ENCODE measurements around the gene MYL5. TPM values are rescaled to one million over a fixed set of nuclear protein-coding genes. Genes with fewer than 3 reads are reported as not detected.

MYL5 gene
- total RNA-seq, 1 experiment from 2014 or later: 18.0 TPM

GRCh38 chr4:660401-660800 is 13.9 kb upstream of the MYL5 start:
- no peak overlapping the region for H3K4me2 ChIP-seq (ENCODE audit: insufficient read depth, insufficient read length, low read length)
- H3K4me1 Mint-ChIP-seq: no peaks in the 10 kb centered on the region; a peak in 1 of 4 replicates
- peaks cover 0 to 2% (median 0%) of the 10 kb centered on the region in 3 experiments; a peak in 4 of 7 replicates for H3K36me3 Mint-ChIP-seq (ENCODE audit: insufficient read depth in 1 of 3, low read depth in 3 of 3)
- H3K79me1 ChIP-seq (ENCODE audit: insufficient read depth, low read depth, low read length, poor library complexity, severe bottlenecking): no peaks in the 10 kb centered on the region
- no peak overlapping the region for H2BK5ac ChIP-seq (ENCODE audit: insufficient read length, low read length)
- H2BK15ac ChIP-seq (ENCODE audit: low read depth, low read length): no peak overlapping the region
- H3K27me3 ChIP-seq (ENCODE audit: insufficient read depth, low read length): no peaks in the 10 kb centered on the region
- no peak overlapping the region for H3K18ac ChIP-seq (ENCODE audit: insufficient read length, low read depth, low read length)
- H3K27ac ChIP-seq (ENCODE audit: insufficient read length, low read depth, low read length): no peak overlapping the region
- peak; percentile 16 for DNase-seq
- no peak overlapping the region for H2AFZ ChIP-seq (ENCODE audit: low read length)
- TF ChIP-seq CTCF (conservative IDR thresholded peaks at IDR 0.05): no peak
- no peak overlapping the region for H3K4ac ChIP-seq (ENCODE audit: low read depth, low read length)
- no peak overlapping the region for H2BK120ac ChIP-seq (ENCODE audit: low read depth, low read length, poor library complexity, severe bottlenecking)
- no peak overlapping the region for H4K5ac ChIP-seq (ENCODE audit: insufficient read length, low read depth, low read length)
- no peak overlapping the region for H3T11ph ChIP-seq (ENCODE audit: low read length)
- no peak overlapping the region for H3K9ac ChIP-seq (ENCODE audit: extremely low read depth, insufficient read length, low read length)
- no peak overlapping the region for H2AK5ac ChIP-seq (ENCODE audit: insufficient read length, low read length)
- no peak overlapping the region for H3K4me3 Mint-ChIP-seq
- H3K23ac ChIP-seq (ENCODE audit: insufficient read length, low read depth, low read length): no peak overlapping the region
- no peak overlapping the region for H3K56ac ChIP-seq (ENCODE audit: insufficient read length, low read depth, low read length)
- H4K8ac ChIP-seq (replicated peaks; ENCODE audit: insufficient read length, low read depth, low read length): no peak overlapping the region
- peaks cover 2% of the 10 kb centered on the region; the same call in 1 of the 2 replicates for H3K27me3 Mint-ChIP-seq (ENCODE audit: low read depth)
- no peak overlapping the region for H4K91ac ChIP-seq (ENCODE audit: insufficient read length, low read depth, low read length)
- H2BK12ac ChIP-seq (ENCODE audit: insufficient read length, low read depth, low read length): no peak overlapping the region
- no peak overlapping the region for H3K27ac Mint-ChIP-seq
- no peak overlapping the region for H3K14ac ChIP-seq (ENCODE audit: insufficient read depth, low read length)
- no CpG with 5 or more reads among the region's 10 CpGs for WGBS (ENCODE audit: extremely low coverage, insufficient read length, low lambda C conversion rate)
- no peak overlapping the region for H2BK20ac ChIP-seq (ENCODE audit: low read depth, low read length, poor library complexity, severe bottlenecking)
- no peaks in the 10 kb centered on the region for H3K79me2 ChIP-seq (ENCODE audit: insufficient read depth, low read length)
- H3K9me3 ChIP-seq (ENCODE audit: control insufficient read depth, low read depth, low read length): no peaks in the 10 kb centered on the region
- peaks cover 2% of the 10 kb centered on the region for H3K23me2 ChIP-seq (ENCODE audit: insufficient read length, low read depth, low read length, poor library complexity, severe bottlenecking)
- H4K20me1 ChIP-seq (ENCODE audit: control insufficient read depth, insufficient read depth, insufficient read length): no peaks in the 10 kb centered on the region
- H3K9me3 Mint-ChIP-seq: no peaks in the 10 kb centered on the region; a peak in 1 of 5 replicates
- H3K4me1 ChIP-seq (ENCODE audit: insufficient read depth, low read length): no peaks in the 10 kb centered on the region

Data from H9 (cell line).